Lower leg skin (tissue), 4 donors: ENCODE measurements around the gene NDUFAF3. TPM values are rescaled to one million over a fixed set of nuclear protein-coding genes. Genes with fewer than 3 reads are reported as not detected.

Experiments used
- DNase-seq, 2 donors: peaks; one replicate each; pipeline ENCODE4 v3.0.0-alpha.2; 2019; ENCODE audit warnings: low spot score in 2 of 2
- H3K4me3 ChIP-seq: fragments of 200-600 bp; sonication (generic); 2 replicates; pipeline ENCODE4 v1.5.1; 2017; ENCODE audit warnings: mild to moderate bottlenecking, low read depth; ENCODE audit not compliant: poor library complexity, severe bottlenecking
- CTCF ChIP-seq, 3 donors: fragments of 450-650 bp; IDR thresholded peaks; one replicate each; pipeline ENCODE4 v1.5.1; 2016; ENCODE audit warnings: antibody characterized with exemption in 3 of 3, mild to moderate bottlenecking in 3 of 3, moderate library complexity in 2 of 3
- POLR2A ChIP-seq, 2 donors: fragments of 450-650 bp; IDR thresholded peaks; one replicate each; pipeline ENCODE4 v1.6.1; 2016 to 2017; ENCODE audit warnings: antibody characterized with exemption in 2 of 2, mild to moderate bottlenecking in 1 of 2, moderate library complexity in 1 of 2
- WGBS, 2 donors: methylation state at CpG; one replicate each; pipeline ENCODE4 v1.1.5; 2018; 5-methylcytosine and 5-hydroxymethylcytosine counted together
- intact Hi-C: fragments of 100-400 bp; cut with DNase I; formaldehyde crosslinking; loops from one replicate; pipeline ENCODE4 v1.15.0; 2023; ENCODE audit warnings: low total_unique reads
- total RNA-seq, 4 donors: library from RNA; depleted of rRNA; stranded (reverse); fragments of >200 nt; gene quantifications; one replicate each; pipeline ENCODE4 v1.1.0, GENCODE V29; 2016

NDUFAF3 gene
- total RNA-seq, 4 donors from 2014 or later: 24.2 to 85.9 (median 65.0) TPM

- TF ChIP-seq POLR2A (IDR thresholded peaks at IDR 0.05) (peak in 1 of 2 donors; percentile 86), CTCF (IDR thresholded peaks at IDR 0.05) (no peak)
- H3K4me3 ChIP-seq: peak within 1 kb of the TSS; percentile 70
- DNase-seq: peak; percentile 90 to 98
- intact Hi-C loops: no loop called here
- 2 to 4% methylated on average over 22 to 54 of the region's 55 CpGs for WGBS, 2 donors
These were observed 7.0 kb downstream of the NDUFAF3 start, which contains the start of gene IMPDH2 for GRCh38 chr3:49028673-49029562. Gene IMPDH2, minus strand, starts transcription at chr3:49029398. Its CDS starts 48 bp downstream, at chr3:49029350.

- 1 to 2% methylated on average over 6 to 7 of the region's 7 CpGs for WGBS, 2 donors
- TF ChIP-seq CTCF (IDR thresholded peaks at IDR 0.05) (no peak), POLR2A (IDR thresholded peaks at IDR 0.05) (no peak)
- no peak for DNase-seq
- H3K4me3 ChIP-seq: no peak overlapping the region
- intact Hi-C loops: no loop called here
These were observed 7.6 kb downstream of the NDUFAF3 start for GRCh38 chr3:49029563-49029884.

GRCh38 chr3:49030321-49030720, 8.4 kb downstream of the NDUFAF3 start:
- intact Hi-C loops: no loop called here
- no peak overlapping the region for H3K4me3 ChIP-seq
- no peak for TF ChIP-seq CTCF (IDR thresholded peaks at IDR 0.05)
- TF ChIP-seq POLR2A (IDR thresholded peaks at IDR 0.05): no peak
- WGBS, 2 donors: 90 to 92% methylated on average over 6 of the region's 6 CpGs
- no peak for DNase-seq

GRCh38 chr3:49032646-49033304, 10.9 kb downstream of the NDUFAF3 start:
- 86 to 90% methylated on average over 6 of the region's 6 CpGs for WGBS, 2 donors
- no peak for TF ChIP-seq POLR2A (IDR thresholded peaks at IDR 0.05)
- TF ChIP-seq CTCF (IDR thresholded peaks at IDR 0.05): no peak
- no peak for DNase-seq
- intact Hi-C loops: no loop called here
- H3K4me3 ChIP-seq: no peak overlapping the region

- no peak overlapping the region for H3K4me3 ChIP-seq
- no peak for DNase-seq
- intact Hi-C loops: no loop called here
- WGBS, 2 donors: 86 to 88% methylated on average over 2 of the region's 2 CpGs
- TF ChIP-seq POLR2A (IDR thresholded peaks at IDR 0.05): no peak
- no peak for TF ChIP-seq CTCF (IDR thresholded peaks at IDR 0.05)
These were observed 12.7 kb downstream of the NDUFAF3 start for GRCh38 chr3:49034650-49035049.
